NCI-H187 treated with DMSO at 0.1 percent for 48 hours (cell line): Measurements from ENCODE around the gene NOB1.
"Not testable (repeated sequence)": the region's sequence is repeated elsewhere in the genome, so short reads cannot be mapped to it uniquely, and the experiment has no call there.

Source experiments
- DNase-seq: peaks from one replicate; lab custom pipeline; 2025; lab: John Stamatoyannopoulos, UW

The NOB1 gene

DNA sequence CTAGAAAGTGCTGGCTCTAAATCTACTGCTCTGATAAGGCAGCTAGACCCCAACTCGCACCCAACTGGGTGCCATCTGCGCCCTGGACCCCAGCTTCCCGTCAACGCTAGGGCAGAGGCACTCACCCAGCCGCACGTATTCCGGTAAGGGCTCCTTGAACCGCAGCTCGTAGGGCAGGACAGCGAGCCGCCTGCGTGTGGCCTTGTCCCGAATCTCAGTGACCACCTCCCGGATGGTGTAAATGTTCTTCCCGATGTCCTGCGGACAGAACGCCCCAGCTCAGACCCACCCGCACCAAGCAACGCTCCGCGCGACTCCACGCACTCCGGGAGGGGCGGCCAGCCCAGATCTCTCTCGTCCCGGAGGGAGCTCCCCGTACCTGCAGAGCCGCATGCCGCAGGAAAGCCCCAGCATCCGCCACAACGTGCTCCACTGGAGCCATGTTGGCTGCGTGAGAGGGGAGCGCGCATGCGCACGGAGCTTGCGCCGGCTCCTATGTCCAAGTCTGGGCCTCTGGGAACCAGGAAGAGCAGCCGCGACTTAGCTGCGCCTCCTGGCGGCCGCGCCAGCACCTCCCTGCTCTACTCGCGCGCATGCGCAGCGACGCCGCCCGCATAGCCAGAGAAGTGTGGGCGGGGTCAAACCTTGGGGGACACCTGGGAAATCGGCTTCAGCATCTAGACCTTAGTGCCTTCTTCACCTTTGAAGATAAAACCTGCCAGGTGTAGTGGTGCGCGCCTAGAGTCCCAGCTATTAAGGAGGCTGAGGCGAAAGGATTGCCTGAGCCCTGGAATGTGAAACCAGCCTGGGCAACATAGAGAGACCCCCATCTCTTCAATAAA lies at the start of gene NOB1:
TSS of gene NOB1 (minus strand) at position 458 of the 842 bp plus-strand sequence. CDS start at position 442, 16 bp downstream.
- peak; percentile 69 for DNase-seq

DNA sequence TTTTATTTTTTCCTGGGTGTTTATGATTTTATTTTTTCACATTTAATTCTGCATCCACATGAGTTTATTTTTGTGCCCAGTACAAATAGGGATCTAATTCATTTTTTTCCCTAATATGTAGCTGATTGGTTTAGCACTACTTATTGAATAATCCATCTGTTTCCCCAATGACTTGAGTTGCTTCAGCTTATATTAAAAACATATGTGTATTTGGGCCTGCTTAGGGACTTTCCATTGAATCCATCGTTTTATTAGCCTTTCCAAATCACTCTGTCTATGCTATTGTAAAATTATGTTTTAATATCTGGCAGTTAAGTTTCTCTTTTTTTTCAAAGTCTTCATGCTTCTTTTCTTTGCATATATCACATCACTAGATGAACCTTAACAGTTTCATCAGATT lies 49.6 kb upstream of the NOB1 start:
- no peak for DNase-seq

DNA sequence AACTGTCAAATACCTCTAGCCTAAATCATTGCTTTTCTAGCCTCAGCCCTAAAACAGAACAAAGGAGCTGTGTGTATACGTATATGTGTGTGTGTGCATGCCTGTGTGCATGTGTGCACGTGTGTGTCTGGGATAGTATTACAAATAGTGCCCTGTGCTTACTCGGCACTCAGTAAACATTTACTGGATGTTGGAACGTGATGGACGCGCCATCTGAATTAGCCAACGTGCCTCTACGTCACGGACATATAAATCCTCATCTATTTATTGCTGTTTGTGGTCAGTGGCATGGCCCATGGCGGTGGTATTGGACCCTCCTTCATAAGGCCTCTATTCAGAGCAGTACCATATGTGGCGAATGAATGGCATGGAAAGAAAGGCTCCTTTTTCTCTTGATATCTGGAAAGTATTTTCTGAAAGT lies 44.9 kb upstream of the NOB1 start:
- DNase-seq: no peak

DNA sequence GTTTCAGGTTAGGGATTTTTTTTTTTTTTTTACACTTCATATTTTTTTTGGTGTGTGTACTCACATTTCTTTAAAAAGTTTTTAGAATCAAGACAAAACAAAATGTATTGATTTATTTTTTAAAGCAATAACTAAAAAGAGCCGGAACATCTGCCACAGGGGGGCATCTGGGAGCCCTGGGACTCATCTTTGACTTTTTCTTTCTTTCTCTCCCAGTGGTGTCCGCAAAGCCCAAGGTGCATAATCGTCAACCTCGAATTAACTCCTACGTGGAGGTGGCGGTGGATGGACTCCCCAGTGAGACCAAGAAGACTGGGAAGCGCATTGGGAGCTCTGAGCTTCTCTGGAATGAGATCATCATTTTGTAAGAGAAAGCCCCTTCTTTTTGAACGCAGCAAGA lies 43.7 kb upstream of the NOB1 start:
- no peak for DNase-seq

DNA sequence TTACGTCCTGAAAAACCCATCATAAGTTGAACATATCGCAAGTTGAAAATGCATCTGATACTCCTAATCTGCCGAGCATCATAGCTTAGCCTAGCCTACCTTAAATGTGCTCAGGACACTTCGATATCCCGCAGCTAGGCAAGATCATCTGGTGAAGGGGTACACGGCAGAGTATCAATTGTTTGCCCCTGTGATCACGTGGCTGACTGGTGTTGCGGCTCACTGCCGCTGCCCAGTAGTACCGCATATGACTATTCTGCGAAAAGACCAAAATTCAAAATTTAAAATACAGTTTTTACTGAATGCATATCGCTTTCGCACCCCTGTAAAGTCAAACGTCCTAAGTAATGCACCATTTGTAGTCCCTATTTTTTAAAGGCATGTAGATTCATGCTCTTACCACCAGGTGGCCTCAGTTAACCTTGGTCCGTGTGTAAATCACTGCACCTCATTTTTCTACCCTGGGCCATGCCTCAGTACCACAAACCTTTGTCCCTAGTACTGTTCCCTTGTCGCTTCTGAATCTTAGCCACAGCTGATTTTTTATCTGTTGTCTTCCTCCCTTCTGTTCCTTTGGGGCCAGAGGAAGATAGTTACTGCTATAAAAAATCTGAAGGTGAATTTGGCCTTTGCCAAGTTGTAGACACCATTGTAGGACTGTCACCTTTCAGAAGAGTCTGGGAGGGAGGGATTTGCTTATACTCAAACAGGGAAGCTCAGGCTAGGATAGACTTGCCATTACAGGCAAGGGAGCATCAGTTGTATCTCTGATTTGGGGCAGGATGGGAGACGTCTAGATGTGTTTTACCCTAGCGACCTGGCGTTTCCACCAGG lies 41.8 kb upstream of the NOB1 start:
- no peak for DNase-seq

DNA sequence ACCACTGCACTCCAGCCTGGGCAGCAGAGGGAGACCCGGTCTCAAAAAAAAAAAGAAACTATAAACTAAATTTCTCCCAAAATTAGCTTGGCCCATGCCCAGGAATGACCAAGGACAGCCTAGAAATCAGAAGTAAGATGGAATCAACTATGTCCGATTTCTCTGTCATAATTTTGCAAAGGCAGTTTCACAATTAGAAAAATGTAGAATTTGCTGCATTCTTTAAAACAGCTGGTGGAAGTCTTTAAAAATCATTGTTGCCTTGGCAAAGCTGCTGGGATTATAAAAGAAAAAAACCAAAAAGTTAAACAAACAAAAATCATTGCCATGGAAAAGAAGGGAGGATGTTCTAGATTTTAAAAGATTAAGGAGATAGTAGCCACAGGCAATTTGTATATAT lies 39.8 kb upstream of the NOB1 start:
- DNase-seq: no peak

DNA sequence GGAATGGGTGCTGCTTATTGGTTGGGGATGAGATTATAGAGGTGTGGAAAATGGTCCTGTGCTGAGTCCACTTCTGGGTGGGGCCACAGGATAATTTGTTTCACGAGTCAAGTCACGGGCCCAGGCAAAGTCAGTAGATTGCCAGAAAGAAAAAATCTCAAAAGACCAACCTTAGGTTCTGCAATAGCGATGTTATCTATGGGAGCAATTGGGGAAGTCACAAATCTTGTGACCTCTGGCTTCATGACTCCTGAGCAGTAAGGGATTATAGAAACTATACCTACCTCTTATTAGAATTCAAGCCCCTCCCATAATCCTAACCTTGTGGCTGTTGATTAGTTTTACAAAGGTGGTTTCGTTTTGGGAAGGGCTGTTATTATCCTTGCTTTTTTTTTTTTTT lies 38.8 kb upstream of the NOB1 start:
- no peak for DNase-seq

DNA sequence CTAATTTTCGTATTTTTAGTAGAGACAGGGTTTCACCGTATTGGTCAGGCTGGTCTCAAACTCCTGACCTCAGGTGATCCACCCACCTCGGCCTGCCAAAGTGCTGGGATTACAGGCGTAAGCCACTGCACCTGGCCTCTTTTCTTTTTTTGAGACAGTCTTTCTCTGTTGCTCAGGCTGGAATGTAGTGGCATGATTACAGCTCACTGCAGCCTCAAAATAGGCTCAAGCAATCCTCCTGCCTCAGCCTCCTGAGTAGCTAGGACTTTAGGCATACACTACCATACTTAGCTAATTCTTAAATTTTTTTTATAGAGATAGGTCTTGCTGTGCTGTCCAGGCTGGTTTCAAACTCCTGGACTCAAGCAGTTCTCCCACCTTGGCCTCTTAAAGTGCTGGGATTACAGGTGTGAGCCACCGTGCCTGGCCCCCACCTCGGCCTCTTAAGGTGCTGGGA lies 36.7 kb upstream of the NOB1 start:
- not testable (repeated sequence) for DNase-seq

DNA sequence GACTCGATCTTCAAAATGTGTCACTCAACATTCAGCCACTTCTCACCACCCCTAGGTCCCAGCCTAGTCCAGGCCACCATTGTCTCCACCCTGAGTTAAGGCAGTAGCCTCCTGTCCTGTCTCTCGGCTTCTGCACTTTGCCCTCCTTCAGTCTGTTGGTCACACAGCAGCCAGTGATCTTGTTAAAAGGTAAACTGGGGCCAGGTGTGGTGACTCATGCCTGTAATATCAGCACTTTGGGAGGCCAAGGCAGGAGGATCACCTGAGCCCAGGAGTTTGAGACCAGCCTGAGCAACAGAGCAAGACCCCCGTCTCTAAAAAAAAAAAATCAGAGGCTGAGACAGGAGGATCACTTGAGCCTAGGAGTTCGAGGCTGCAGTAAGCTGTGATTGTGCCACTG lies 33.2 kb upstream of the NOB1 start:
- DNase-seq: no peak

DNA sequence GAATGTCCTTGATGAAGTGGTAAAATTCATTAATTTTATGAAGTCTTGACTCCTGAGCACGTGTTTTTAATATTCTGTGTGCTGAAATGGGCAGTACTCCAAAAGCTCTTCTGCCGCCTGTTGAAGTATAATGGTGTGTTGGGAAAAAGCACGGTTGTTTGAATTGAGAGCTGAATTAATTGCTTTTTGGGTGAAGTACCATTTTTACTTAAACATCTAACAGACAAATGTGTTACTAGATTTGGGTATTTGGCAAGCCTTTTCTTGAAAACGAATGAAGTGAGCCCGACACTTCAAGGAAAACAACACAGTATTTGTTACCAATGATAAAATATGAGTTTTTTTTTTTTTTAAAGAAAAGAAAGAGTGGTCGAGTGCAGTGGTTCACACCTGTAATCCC lies 29.9 kb upstream of the NOB1 start:
- DNase-seq: no peak

DNA sequence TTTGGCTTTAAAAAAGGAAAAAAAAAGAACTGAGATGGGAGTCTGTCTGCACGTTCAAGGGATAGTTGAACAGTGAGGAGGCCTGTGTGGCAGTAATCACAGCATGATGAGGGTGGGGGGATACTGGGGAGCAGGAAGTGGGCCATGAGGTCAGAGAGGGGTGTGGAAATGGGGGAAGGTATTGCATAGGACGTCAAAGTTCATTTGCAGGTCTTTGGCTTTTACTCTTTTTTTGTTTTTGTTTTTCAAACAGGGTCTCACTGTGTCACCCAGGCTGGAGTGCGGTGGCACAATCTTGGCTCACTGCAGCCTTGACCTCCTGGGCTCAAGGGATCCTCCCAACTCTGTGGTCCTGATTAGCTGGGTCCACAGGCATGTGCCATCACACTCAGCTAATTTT lies 26.4 kb upstream of the NOB1 start:
- no peak for DNase-seq

DNA sequence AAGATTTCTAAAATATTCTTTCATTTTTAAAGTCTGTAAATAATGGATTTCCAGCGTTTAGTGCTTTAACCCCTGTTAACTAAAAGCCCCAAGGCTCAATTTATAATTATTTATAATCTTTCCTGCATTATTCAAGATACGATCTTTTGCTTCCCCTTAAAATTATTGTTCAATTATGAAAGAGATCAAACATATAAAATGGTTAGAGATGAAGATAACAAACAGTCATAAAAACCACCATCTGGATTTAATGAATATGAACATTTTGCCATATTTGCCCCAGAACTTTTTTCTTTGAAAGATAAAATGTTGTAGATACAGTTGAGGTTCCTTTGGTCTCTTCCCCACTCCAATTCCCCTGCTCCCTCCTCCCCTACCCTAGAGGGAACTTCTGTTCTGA lies 25.0 kb upstream of the NOB1 start:
- DNase-seq: no peak

DNA sequence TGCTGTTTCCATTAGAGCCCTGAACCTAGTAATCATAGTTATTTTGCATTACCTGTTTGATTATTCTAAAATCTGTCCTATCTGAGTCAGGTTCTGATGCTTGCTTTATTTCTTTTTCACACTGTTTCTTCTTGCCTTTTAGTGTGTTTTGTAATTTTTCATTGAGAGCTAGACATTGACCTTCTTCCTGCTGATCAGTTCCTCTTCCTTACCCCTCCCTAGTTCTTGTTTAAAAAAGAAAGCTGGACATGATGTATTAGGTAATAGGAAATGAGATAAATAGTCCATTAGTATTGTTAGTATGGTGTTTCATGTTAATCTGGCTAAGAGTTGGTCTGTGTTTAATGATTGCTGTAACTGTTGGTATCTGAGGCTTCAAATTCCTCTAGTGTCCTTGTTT lies 20.8 kb upstream of the NOB1 start:
- no peak for DNase-seq

DNA sequence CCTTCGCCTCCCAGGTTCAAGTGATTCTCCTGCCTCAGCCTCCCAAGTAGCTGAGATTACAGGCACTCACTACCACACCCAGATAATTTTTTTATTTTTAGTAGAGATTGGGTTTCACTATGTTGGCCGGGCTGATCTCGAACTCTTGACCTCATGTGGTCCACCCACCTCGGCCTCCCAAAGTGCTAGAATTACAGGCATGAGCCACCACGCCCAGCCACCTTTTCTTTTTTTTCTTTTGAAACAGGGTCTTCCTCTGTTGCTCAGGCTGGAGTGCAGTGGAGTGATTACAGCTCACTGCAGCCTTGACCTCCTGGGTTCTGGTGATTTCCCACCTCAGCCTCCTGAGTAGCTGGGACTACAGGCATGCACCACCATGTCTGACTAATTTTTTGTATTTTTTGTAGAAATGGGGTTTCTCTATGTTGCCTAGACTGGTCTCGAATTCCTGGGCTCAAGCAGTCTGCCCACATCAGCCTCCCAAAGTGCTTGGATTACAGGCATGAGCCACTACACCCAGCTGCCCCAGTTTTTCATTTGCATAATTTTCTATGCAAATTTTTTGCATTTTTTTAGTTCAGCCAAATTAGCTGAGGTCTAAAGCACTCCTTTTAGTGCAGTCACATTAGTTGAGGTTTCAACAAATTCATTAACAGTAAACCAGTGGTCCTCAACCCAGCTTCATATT lies 18.7 kb upstream of the NOB1 start:
- DNase-seq: no peak

DNA sequence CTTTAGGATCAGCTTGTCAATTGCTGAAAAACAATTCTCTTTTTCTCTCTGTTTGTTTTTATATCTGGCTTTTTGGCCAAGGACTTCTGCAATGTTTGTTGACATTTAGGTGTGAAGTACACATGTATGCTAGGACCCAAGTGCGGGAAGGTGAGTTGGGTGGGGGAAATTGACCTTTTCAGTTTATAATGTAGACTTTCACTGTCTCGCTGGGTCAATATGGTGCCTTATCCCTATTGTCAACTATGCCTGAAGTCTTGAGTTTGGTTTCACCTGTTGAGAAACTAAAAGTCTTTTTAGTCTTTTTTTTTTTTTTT lies 16.9 kb upstream of the NOB1 start:
- no peak for DNase-seq

DNA sequence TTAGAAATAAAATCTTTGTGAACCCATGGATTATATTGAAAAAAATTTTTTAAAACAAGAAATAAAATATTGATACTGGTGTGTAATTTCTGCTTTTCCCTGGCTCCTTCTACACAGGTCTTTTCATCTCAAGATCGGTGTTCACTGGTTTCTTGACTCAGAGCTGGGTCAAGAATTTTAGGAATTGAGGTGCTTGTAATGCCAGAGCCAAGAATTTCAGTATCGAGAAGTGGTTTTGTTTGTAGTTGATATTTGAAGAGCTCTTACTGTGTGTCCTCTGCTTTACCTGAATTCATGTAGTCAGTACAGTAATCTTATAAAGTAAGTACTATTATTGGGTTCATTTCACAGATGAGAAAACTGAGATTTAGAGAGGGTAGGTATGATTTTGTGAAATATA lies 14.7 kb upstream of the NOB1 start:
- DNase-seq: no peak

DNA sequence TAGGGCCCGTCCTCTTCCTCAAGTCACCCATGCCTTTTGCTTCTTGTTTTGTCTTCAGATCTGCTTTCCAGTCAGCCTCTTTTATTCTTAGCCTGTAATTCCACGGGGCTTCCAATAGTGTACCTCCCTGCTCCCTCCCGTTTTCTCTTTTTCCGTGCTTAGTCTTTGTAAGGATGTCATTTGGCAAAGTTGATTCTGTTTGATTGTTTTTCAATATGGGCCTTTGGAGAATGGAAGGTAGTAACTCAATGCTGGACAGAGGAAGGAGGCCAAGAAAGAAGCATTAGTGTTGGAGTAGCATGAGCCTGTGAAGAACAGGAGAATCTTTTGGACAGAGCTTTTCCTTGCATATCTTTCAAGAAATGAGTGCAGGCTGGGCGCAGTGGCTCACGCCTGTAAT lies 13.9 kb upstream of the NOB1 start:
- DNase-seq: no peak

DNA sequence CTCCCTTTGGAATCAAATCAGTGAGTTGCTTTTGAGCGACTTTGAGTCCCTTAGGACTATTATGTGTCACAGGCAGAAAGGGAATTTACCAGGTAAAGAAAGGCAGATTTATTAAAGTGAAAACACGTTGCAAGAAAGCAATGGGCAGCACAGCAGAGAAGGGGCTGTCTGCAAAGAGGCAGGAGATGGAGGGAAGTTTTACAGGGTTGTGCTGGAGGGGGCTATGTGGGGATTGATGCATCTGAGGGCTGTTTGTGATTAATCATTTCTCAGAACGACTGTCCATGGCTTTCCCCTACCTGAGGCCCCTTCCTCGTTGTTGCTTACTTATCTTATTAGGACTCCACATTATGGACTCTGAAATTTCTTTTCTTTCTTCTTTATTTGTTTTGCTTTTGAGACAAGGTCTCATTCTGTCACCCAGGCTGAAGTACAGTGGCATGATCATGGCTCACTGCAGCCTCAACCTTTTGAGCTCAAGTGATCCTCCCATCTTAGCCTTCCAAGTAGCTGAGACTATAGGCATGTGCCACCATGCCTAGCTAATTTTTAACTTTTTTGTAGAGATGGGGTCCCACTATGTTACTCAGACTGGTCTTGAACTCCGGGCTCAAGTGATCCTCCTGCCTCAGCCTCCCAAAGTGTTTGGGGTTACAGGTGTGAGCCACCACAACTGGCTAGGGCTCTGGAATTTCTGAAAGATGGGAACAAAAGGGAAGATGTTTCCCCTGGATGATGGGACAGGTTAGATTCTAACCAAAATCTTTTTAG lies 12.9 kb upstream of the NOB1 start:
- DNase-seq: no peak

DNA sequence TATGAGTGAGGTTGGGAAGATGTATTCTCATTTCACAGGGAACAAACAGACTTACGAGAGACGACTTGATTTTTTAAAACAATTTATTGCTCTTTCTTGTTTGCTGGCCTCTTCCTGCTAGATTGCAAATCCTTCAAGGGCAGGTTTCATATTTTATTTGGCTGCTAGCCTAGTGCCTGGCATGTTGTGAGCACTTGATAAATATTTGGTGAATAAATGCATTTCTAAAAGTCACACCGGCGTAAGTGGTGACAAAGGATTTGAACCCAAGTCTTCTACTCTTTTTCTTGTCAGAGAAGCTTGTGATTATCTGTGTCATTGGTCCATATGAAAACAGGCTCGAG lies 8.8 kb upstream of the NOB1 start:
- no peak for DNase-seq

DNA sequence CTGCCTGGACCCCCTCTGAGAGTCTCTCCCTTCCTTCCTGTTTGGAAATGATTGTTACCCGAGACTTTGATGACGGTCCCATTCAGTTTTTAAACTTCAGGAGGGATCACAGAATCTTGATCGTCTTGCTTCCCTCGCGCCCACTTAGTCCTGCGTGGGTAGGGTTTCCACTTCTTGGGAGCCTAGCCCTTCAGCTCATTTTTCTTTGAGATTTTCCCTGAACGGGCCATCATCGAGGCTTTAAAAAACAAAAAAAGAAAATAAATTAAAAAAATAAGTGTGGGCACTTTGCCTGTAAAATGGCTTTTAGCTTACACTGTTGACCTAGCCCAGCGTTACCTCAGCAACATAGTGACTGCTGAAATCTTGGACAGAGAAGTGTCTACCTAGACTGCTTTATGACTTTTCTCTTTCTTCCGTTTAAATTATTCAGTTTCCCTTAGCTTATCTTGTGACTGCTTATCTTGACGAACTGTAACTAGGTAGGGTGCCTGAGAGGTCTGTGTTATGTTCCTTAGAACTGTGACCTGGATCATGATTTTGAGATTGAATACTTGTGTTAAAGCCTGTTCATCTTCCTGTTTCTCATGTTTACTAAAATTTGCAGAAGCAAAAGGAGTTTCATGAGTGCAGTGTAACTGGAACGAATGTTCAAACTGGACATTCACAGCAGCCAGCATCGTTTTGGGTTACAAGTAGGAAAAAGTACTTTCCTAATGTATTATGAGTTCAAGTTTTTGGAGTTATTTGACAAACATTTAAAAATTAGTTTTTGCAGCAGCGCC lies 8.3 kb upstream of the NOB1 start:
- no peak for DNase-seq
